OCI-LY1 (cell line): ENCODE measurements around the gene SYNGAP1.

Experiments
- EZH2 ChIP-seq: fragments of 200-600 bp; sonication (generic), shearing (Covaris generic); IDR thresholded peaks from 2 replicates; pipeline ENCODE4 v1.8.0; 2017; ENCODE audit warnings: borderline replicate concordance, mixed run types, mild to moderate bottlenecking, antibody characterized with exemption, low read length, moderate library complexity, mixed read lengths
- TF ChIP-seq, protein P1 (sequence below): fragments of 200-600 bp; sonication (generic), shearing (Covaris generic); IDR thresholded peaks from 2 replicates; pipeline ENCODE4 v1.5.1; 2017; ENCODE audit warnings: mild to moderate bottlenecking, antibody characterized with exemption, low read length, moderate library complexity, mixed read lengths

- TF ChIP-seq, protein P1, sequence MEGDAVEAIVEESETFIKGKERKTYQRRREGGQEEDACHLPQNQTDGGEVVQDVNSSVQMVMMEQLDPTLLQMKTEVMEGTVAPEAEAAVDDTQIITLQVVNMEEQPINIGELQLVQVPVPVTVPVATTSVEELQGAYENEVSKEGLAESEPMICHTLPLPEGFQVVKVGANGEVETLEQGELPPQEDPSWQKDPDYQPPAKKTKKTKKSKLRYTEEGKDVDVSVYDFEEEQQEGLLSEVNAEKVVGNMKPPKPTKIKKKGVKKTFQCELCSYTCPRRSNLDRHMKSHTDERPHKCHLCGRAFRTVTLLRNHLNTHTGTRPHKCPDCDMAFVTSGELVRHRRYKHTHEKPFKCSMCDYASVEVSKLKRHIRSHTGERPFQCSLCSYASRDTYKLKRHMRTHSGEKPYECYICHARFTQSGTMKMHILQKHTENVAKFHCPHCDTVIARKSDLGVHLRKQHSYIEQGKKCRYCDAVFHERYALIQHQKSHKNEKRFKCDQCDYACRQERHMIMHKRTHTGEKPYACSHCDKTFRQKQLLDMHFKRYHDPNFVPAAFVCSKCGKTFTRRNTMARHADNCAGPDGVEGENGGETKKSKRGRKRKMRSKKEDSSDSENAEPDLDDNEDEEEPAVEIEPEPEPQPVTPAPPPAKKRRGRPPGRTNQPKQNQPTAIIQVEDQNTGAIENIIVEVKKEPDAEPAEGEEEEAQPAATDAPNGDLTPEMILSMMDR = no peak
- no peak for TF ChIP-seq EZH2
Measured at GRCh38 chr6:33452496-33452895, 32.6 kb downstream of the SYNGAP1 start.
